OCI-LY1 (cell line): ENCODE measurements around the gene PACSIN1.

ENCODE experiments used
- H2AFZ ChIP-seq: fragments of 200-600 bp; sonication (generic), shearing (Covaris generic); 2 replicates; pipeline ENCODE4 v1.6.0; 2014; ENCODE audit warnings: antibody characterized with exemption, mild to moderate bottlenecking, low read length
- H3F3A ChIP-seq: fragments of 200-600 bp; sonication (generic), shearing (Covaris generic); 2 replicates; pipeline ENCODE4 v1.6.0; 2014; ENCODE audit warnings: mild to moderate bottlenecking, antibody characterized with exemption, low read length, moderate library complexity; ENCODE audit not compliant: insufficient read depth
- H3K27ac ChIP-seq: fragments of 200-600 bp; sonication (generic); 2 replicates; pipeline ENCODE4 v1.5.1; 2014; ENCODE audit warnings: low read length, mixed run types, mild to moderate bottlenecking, low read depth; ENCODE audit not compliant: poor library complexity, severe bottlenecking
- H3K27me3 ChIP-seq: fragments of 200-600 bp; sonication (generic); 2 replicates; pipeline ENCODE4 v1.6.0; 2014; ENCODE audit warnings: antibody characterized with exemption, mild to moderate bottlenecking, low read length, moderate library complexity; ENCODE audit not compliant: insufficient read depth
- H3K36me3 ChIP-seq: fragments of 200-600 bp; sonication (generic); 2 replicates; pipeline ENCODE4 v1.6.1; 2014; ENCODE audit warnings: mild to moderate bottlenecking, antibody characterized with exemption, low read length, moderate library complexity, mixed read lengths; ENCODE audit not compliant: insufficient read depth
- H3K4me1 ChIP-seq: fragments of 200-600 bp; sonication (generic); 2 replicates; pipeline ENCODE4 v1.5.1; 2014; ENCODE audit warnings: mild to moderate bottlenecking, low read length, moderate library complexity; ENCODE audit not compliant: insufficient read depth, severe bottlenecking
- H3K4me2 ChIP-seq: fragments of 200-600 bp; sonication (generic), shearing (Covaris generic); 2 replicates; pipeline ENCODE4 v1.6.1; 2014; ENCODE audit warnings: low read length
- H3K4me3 ChIP-seq: fragments of 200-600 bp; sonication (generic); 2 replicates; pipeline ENCODE4 v1.5.1; 2014; ENCODE audit warnings: low read length, low read depth, mild to moderate bottlenecking, mixed read lengths; ENCODE audit not compliant: poor library complexity, severe bottlenecking
- H3K79me2 ChIP-seq: fragments of 200-600 bp; shearing (Covaris generic); 2 replicates; pipeline ENCODE4 v1.6.1; 2016; ENCODE audit warnings: mixed run types, low read length, mixed read lengths; ENCODE audit not compliant: insufficient read depth
- H3K9ac ChIP-seq: fragments of 200-600 bp; sonication (generic), shearing (Covaris generic); 2 replicates; pipeline ENCODE4 v1.6.1; 2014; ENCODE audit warnings: mild to moderate bottlenecking, low read length, mixed read lengths
- H3K9me2 ChIP-seq: fragments of 200-600 bp; sonication (generic), shearing (Covaris generic); 2 replicates; pipeline ENCODE4 v1.6.1; 2014; ENCODE audit warnings: low read depth, mild to moderate bottlenecking, low read length, mixed read lengths
- H3K9me3 ChIP-seq: fragments of 200-600 bp; shearing (Covaris generic); 2 replicates; pipeline ENCODE4 v1.6.1; 2014; ENCODE audit warnings: low read length, mixed read lengths
- H4K20me1 ChIP-seq: fragments of 200-600 bp; sonication (generic), shearing (Covaris generic); 2 replicates; pipeline ENCODE4 v1.6.0; 2016; ENCODE audit warnings: mild to moderate bottlenecking, low read length; ENCODE audit not compliant: insufficient read depth
- CTCF ChIP-seq: fragments of 200-600 bp; sonication (generic), shearing (Covaris generic); IDR thresholded peaks from 2 replicates; pipeline ENCODE4 v1.5.1; 2017; ENCODE audit warnings: mild to moderate bottlenecking, antibody characterized with exemption, low read length, moderate library complexity, mixed read lengths
- EZH2 ChIP-seq: fragments of 200-600 bp; sonication (generic), shearing (Covaris generic); IDR thresholded peaks from 2 replicates; pipeline ENCODE4 v1.8.0; 2017; ENCODE audit warnings: borderline replicate concordance, mixed run types, mild to moderate bottlenecking, antibody characterized with exemption, low read length, moderate library complexity, mixed read lengths

The PACSIN1 gene

DNA sequence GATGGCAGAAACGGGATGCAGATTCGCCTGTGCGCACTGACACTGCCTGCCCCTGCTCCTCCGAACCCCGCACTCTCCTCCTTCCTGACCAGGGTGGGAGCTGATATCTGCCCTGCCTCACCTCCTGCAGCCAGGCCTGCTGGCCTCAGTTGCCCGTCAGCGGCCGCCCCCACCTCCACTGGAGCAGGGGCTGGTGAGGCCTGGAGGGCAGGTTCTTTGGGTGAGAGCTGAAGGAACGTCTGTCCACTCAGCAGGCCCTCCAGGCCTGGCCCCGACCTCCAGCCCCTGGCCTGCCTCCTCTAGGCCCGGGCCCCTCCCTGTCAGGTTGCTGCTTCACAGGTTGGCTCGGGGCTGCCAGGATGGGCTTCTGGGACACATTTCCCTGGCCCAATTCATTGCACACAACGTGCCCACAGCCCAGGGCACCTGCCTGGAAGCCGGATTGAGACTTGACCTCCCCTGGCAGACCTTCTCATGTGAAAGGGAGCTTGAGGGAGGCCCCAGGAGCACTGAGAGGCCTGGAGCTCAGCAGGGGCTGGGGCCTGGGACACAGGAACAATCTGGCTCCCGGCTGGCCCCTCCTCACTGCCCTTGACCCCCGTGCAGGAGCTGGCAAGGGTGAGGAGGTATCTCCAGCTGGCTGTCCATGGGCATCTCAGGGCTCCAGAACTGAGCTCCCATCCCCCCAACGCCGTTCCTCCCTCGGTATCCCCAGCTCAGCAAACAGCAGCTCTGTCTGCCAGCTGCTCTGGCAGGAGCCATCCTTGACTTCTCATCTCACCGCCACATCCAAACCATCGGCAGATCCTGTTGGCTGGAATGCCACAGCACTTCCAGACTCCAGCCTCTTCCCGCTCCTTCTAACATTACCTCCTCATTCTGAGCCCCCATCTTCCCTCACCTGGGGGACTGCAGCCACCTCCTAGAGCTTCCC is 50.8 kb downstream of the PACSIN1 start:
- H3K9me2 ChIP-seq, result no peaks in the 10 kb centered on the region
- H3F3A ChIP-seq, result no peaks in the 10 kb centered on the region
- no peak overlapping the region for H3K27ac ChIP-seq
- no peaks in the 10 kb centered on the region for H4K20me1 ChIP-seq
- H3K36me3 ChIP-seq, result no peaks in the 10 kb centered on the region
- no peak overlapping the region for H3K9ac ChIP-seq
- no peaks in the 10 kb centered on the region for H3K27me3 ChIP-seq
- no peak overlapping the region for H2AFZ ChIP-seq
- H3K4me3 ChIP-seq, result no peak overlapping the region
- no peaks in the 10 kb centered on the region for H3K9me3 ChIP-seq
- no peaks in the 10 kb centered on the region for H3K79me2 ChIP-seq
- no peaks in the 10 kb centered on the region for H3K4me1 ChIP-seq
- TF ChIP-seq EZH2 (no peak), CTCF (no peak)
- no peak overlapping the region for H3K4me2 ChIP-seq

DNA sequence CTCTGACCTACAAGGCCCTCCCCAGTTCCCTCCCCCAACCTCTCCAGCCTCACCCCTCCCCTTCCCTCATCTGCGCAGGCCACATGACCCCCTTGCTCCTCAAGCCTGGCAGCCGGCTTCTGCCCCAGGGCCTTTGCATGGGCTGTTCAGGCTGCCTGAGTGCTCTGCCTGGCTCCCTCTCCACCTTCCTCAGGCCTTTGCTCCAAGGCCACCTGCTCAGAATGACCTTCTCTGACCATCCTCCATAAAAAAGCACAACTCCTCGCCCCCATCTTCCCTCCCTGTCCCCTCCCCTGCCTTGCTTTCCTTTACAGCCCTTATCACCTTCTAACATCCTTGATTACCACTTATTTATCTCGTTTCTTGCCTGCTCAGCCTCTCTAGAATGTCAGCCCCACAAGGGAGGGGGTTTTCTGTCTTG is 51.6 kb downstream of the PACSIN1 start:
- H4K20me1 ChIP-seq, result no peaks in the 10 kb centered on the region
- no peaks in the 10 kb centered on the region for H3K79me2 ChIP-seq
- H3K4me3 ChIP-seq, result no peak overlapping the region
- no peak overlapping the region for H3K27ac ChIP-seq
- no peaks in the 10 kb centered on the region for H3K9me3 ChIP-seq
- no peaks in the 10 kb centered on the region for H3K4me1 ChIP-seq
- H3K4me2 ChIP-seq, result no peak overlapping the region
- H3F3A ChIP-seq, result no peaks in the 10 kb centered on the region
- H2AFZ ChIP-seq, result no peak overlapping the region
- H3K9ac ChIP-seq, result no peak overlapping the region
- no peaks in the 10 kb centered on the region for H3K27me3 ChIP-seq
- H3K9me2 ChIP-seq, result no peaks in the 10 kb centered on the region
- TF ChIP-seq EZH2, result no peak
- TF ChIP-seq CTCF, result no peak
- no peaks in the 10 kb centered on the region for H3K36me3 ChIP-seq

DNA sequence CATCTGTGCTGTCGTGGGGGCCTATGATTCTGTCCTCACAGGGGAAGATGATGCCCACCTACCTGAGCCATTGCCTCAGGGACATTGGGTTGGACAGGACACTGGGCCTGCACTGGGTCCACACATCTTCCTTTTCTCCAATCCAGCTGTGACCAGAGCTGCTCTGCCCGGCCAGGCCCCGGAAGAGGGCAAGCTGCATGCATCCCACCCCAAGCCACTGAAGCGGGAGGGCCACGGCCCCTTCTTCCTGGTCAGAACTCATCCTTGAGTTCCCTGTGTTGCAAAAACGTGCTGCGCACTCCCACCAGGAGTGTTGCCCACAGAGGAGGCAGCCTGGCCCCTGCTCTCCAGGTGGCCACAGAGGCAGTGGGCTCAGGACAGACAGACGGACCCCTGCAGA is 52.1 kb downstream of the PACSIN1 start:
- Histone ChIP-seq H3F3A (no peaks in the 10 kb centered on the region), H3K36me3 (no peaks in the 10 kb centered on the region), H4K20me1 (no peaks in the 10 kb centered on the region), H3K4me3 (no peak overlapping the region), H3K27me3 (no peaks in the 10 kb centered on the region), H3K9me3 (no peaks in the 10 kb centered on the region), H3K4me2 (no peak overlapping the region), H3K79me2 (no peaks in the 10 kb centered on the region), H2AFZ (no peak overlapping the region), H3K27ac (no peak overlapping the region), H3K4me1 (no peaks in the 10 kb centered on the region), H3K9me2 (no peaks in the 10 kb centered on the region), H3K9ac (no peak overlapping the region)
- no peak for TF ChIP-seq CTCF
- TF ChIP-seq EZH2, result no peak
